ENCODE results near the gene STEAP2.

- no peak for TF ChIP-seq CTCF (IDR thresholded peaks at IDR 0.05; ENCODE audit: low read depth, low read length)
- no peak for TF ChIP-seq EZH2phosphoT487 (IDR thresholded peaks at IDR 0.05; ENCODE audit: low read depth)
Observed at GRCh38 chr7:90172121-90172520, 39.4 kb upstream of the STEAP2 start.

Measured in OCI-LY3 (cell line).